Osteoblast (primary cell): ENCODE results near the gene HEMGN. TPM values are rescaled to one million over a fixed set of nuclear protein-coding genes. Genes with fewer than 3 reads are reported as not detected.

Source experiments
- DNase-seq: peaks from one replicate; pipeline ENCODE4 v3.0.0; 2011; ENCODE audit warnings: low spot score, mixed read lengths; ENCODE audit not compliant: insufficient read length; ENCODE audit errors: missing footprints
- H2AFZ ChIP-seq: 2 replicates; pipeline ENCODE4 v1.6.0; 2011; ENCODE audit warnings: mild to moderate bottlenecking, low read length
- H3K27ac ChIP-seq: 2 replicates; pipeline ENCODE4 v1.5.1; 2011; ENCODE audit warnings: mild to moderate bottlenecking, low read depth, low read length, moderate library complexity
- H3K27me3 ChIP-seq: 2 replicates; pipeline ENCODE4 v1.6.0; 2012; ENCODE audit warnings: mild to moderate bottlenecking, control low read depth, inconsistent platforms, low read length, moderate library complexity; ENCODE audit not compliant: insufficient read depth
- H3K36me3 ChIP-seq: 2 replicates; pipeline ENCODE4 v1.5.1; 2011; ENCODE audit warnings: mild to moderate bottlenecking, low read length, control low read depth, moderate library complexity; ENCODE audit not compliant: insufficient read depth
- H3K4me1 ChIP-seq: 2 replicates; pipeline ENCODE4 v1.5.1; 2011; ENCODE audit warnings: mild to moderate bottlenecking, low read length, control low read depth, moderate library complexity; ENCODE audit not compliant: insufficient read depth
- H3K4me2 ChIP-seq: 2 replicates; pipeline ENCODE4 v1.6.0; 2011; ENCODE audit warnings: mild to moderate bottlenecking, low read length; ENCODE audit not compliant: insufficient read depth
- H3K4me3 ChIP-seq: fragments of 200-600 bp; sonication (generic); 3 replicates; pipeline ENCODE4 v1.5.1; 2012; ENCODE audit warnings: mild to moderate bottlenecking, low read length, inconsistent platforms; ENCODE audit not compliant: insufficient read depth
- H3K79me2 ChIP-seq: 2 replicates; pipeline ENCODE4 v1.6.0; 2012; ENCODE audit warnings: mild to moderate bottlenecking, low read length, control low read depth, inconsistent platforms; ENCODE audit not compliant: insufficient read depth
- H3K9me3 ChIP-seq: 2 replicates; pipeline ENCODE4 v1.5.1; 2011; ENCODE audit warnings: low read depth, low read length, control low read depth
- H4K20me1 ChIP-seq: 2 replicates; pipeline ENCODE4 v1.6.0; 2012; ENCODE audit warnings: mild to moderate bottlenecking, low read length, control low read depth; ENCODE audit not compliant: insufficient read depth
- CTCF ChIP-seq: IDR thresholded peaks from 2 replicates; pipeline ENCODE4 v1.5.1; 2011; ENCODE audit warnings: mild to moderate bottlenecking, low read depth, low read length, moderate library complexity; ENCODE audit errors: extremely low read depth
- total RNA-seq: library from RNA; depleted of rRNA; stranded (reverse); fragments of >200 nt; gene quantifications from 2 replicates; pipeline ENCODE4 v1.2.3, GENCODE V29; 2012

HEMGN gene
- total RNA-seq, 1 donor = not detected

- no peak overlapping the region for H3K4me3 ChIP-seq
- H3K27ac ChIP-seq = no peak overlapping the region
- no peaks in the 10 kb centered on the region for H3K9me3 ChIP-seq
- no peaks in the 10 kb centered on the region for H3K36me3 ChIP-seq
- TF ChIP-seq CTCF = no peak
- DNase-seq = no peak
- H3K79me2 ChIP-seq = peaks cover 21% of the 10 kb centered on the region
- H3K4me1 ChIP-seq = peaks cover 8% of the 10 kb centered on the region
- H3K4me2 ChIP-seq = no peak overlapping the region
- no peak overlapping the region for H2AFZ ChIP-seq
- no peaks in the 10 kb centered on the region for H3K27me3 ChIP-seq
- H4K20me1 ChIP-seq = no peaks in the 10 kb centered on the region
These were observed 19.4 kb downstream of the HEMGN start for GRCh38 chr9:97918611-97919010.

GRCh38 chr9:97911970-97912369 is 26.0 kb downstream of the HEMGN start:
- no peak for TF ChIP-seq CTCF
- H3K4me1 ChIP-seq = no peaks in the 10 kb centered on the region
- H3K27ac ChIP-seq = no peak overlapping the region
- H3K9me3 ChIP-seq = no peaks in the 10 kb centered on the region
- H2AFZ ChIP-seq = no peak overlapping the region
- no peak overlapping the region for H3K4me2 ChIP-seq
- peaks cover 13% of the 10 kb centered on the region for H3K36me3 ChIP-seq
- no peak overlapping the region for H3K4me3 ChIP-seq
- peaks cover 2% of the 10 kb centered on the region for H4K20me1 ChIP-seq
- no peaks in the 10 kb centered on the region for H3K27me3 ChIP-seq
- H3K79me2 ChIP-seq = peaks cover 4% of the 10 kb centered on the region
- no peak for DNase-seq

DNA sequence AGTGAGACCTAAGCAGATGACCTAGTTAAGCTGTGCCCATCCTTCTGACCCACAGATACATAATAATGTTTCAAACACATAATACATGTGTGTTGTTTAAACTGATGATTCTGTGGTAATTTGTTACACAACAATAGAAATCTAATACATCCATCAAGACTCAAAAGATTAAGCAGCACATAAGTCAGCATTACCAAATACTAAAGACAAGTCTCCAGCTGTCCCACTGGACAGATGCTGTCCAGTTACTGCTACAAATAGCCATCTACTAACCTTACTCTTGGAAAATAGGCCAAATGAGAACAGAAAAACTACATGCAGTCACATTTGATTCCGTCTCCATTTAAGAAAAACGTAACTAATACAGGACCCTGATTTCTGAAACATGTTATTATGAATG is 26.4 kb downstream of the HEMGN start:
- Histone ChIP-seq H4K20me1 (peaks cover 3% of the 10 kb centered on the region), H3K4me3 (no peak overlapping the region), H3K4me1 (no peaks in the 10 kb centered on the region), H3K79me2 (peaks cover 2% of the 10 kb centered on the region), H3K9me3 (no peaks in the 10 kb centered on the region), H3K27me3 (no peaks in the 10 kb centered on the region), H2AFZ (no peak overlapping the region), H3K27ac (no peak overlapping the region), H3K4me2 (no peak overlapping the region), H3K36me3 (peaks cover 13% of the 10 kb centered on the region)
- TF ChIP-seq CTCF = no peak
- no peak for DNase-seq

DNA sequence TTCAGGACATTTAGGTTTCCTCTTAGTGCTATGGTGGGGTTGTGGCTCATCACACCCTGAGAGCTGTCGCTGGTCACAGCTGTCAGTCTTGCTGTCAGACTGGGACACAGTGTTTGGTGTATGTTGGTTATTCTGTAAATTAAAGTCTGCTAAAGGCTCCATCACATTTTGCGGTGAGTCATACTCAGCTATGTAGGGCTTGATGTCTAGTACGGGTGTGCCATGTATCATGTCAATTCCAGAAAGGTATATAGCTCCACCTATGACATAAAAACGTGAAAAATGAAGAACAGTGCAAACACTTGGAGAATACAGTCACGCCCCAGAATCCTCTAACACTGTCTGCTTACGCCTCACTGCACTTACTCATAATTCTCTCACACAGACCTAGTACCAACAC is 27.6 kb downstream of the HEMGN start:
- no peak for TF ChIP-seq CTCF
- no peak for DNase-seq
- Histone ChIP-seq H3K4me3 (no peak overlapping the region), H3K9me3 (no peaks in the 10 kb centered on the region), H3K27me3 (no peaks in the 10 kb centered on the region), H3K4me1 (peaks cover 2% of the 10 kb centered on the region), H3K27ac (no peak overlapping the region), H3K79me2 (no peaks in the 10 kb centered on the region), H3K36me3 (peaks cover 13% of the 10 kb centered on the region), H2AFZ (no peak overlapping the region), H4K20me1 (peaks cover 3% of the 10 kb centered on the region), H3K4me2 (no peak overlapping the region)
